Endothelial cell of umbilical vein (primary cell): Measurements from ENCODE around the gene SNX24.

Source experiments
- EZH2 ChIP-seq: IDR thresholded peaks from 2 replicates; pipeline ENCODE4 v1.6.1; 2012; ENCODE audit warnings: borderline replicate concordance, low read depth, mild to moderate bottlenecking, moderate library complexity, low read length, inconsistent platforms; ENCODE audit not compliant: severe bottlenecking
- MYC ChIP-seq: IDR thresholded peaks from one replicate; pipeline ENCODE4 v1.6.1; 2011; ENCODE audit warnings: mild to moderate bottlenecking, low read depth, low read length
- POLR2A ChIP-seq: IDR thresholded peaks from 2 replicates; pipeline ENCODE4 v1.6.1; 2012; ENCODE audit warnings: low read depth, mild to moderate bottlenecking, control low read depth, low read length
- TF ChIP-seq, protein P1 (sequence below), 2 donors: IDR thresholded peaks; 1 replicate in 1 of 2; 2 replicates in 1 of 2; pipeline ENCODE4 v1.5.1; 2011; ENCODE audit warnings: low read length in 2 of 2, mild to moderate bottlenecking in 2 of 2, moderate library complexity in 2 of 2, control low read depth in 1 of 2, inconsistent platforms in 1 of 2, low read depth in 1 of 2; ENCODE audit not compliant: insufficient read depth in 1 of 2; ENCODE audit errors: extremely low read depth in 1 of 2
- TF ChIP-seq, protein P2 (sequence below): IDR thresholded peaks from 2 replicates; pipeline ENCODE4 v1.6.1; 2011; ENCODE audit not compliant: insufficient read depth, insufficient read length

DNA sequence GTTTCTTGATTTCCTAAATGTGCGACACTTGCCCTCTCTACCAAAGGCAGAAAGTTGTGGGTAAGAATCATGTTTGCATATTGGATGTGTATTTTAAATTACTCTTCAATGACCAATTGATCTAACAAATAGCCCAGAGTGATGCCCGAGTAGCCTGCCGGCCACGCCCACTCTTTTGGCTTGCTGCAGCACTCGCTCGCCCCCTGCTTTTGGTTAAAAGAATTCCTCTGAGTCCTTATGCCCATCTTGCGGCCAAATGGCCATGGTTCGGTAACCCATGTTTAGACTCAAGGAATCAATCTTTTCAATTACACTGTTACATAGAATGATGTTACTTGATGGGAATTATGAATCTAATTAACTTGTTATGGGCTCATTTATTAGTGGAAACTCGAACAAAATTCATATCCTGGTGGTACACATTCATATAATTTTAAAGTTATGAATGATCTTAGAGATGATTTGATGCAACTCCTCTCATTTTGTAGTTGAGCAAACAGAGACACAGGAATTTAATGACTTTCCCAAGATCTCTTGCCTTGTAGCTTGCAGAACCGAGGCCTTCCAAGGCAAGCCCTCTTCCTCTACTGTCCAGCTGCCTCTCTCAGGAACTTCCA is 154.6 kb downstream of the SNX24 start:
- TF ChIP-seq POLR2A (no peak), MYC (no peak), EZH2 (no peak)
- TF ChIP-seq, protein P1, sequence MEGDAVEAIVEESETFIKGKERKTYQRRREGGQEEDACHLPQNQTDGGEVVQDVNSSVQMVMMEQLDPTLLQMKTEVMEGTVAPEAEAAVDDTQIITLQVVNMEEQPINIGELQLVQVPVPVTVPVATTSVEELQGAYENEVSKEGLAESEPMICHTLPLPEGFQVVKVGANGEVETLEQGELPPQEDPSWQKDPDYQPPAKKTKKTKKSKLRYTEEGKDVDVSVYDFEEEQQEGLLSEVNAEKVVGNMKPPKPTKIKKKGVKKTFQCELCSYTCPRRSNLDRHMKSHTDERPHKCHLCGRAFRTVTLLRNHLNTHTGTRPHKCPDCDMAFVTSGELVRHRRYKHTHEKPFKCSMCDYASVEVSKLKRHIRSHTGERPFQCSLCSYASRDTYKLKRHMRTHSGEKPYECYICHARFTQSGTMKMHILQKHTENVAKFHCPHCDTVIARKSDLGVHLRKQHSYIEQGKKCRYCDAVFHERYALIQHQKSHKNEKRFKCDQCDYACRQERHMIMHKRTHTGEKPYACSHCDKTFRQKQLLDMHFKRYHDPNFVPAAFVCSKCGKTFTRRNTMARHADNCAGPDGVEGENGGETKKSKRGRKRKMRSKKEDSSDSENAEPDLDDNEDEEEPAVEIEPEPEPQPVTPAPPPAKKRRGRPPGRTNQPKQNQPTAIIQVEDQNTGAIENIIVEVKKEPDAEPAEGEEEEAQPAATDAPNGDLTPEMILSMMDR (IDR thresholded peaks at IDR 0.05; ENCODE audit: extremely low read depth in 1 of 2, insufficient read depth in 1 of 2, low read depth in 1 of 2, low read length in 2 of 2): peak; percentile 17 to 31
- TF ChIP-seq, protein P2, sequence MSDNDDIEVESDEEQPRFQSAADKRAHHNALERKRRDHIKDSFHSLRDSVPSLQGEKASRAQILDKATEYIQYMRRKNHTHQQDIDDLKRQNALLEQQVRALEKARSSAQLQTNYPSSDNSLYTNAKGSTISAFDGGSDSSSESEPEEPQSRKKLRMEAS: no peak
